HG03457 (cell line): Measurements from ENCODE around the gene FAM184A.
"Not testable (repeated sequence)": the region's sequence is repeated elsewhere in the genome, so short reads cannot be mapped to it uniquely, and the experiment has no call there.

Experiments used
- ATAC-seq: cut with Tn5 transposase; IDR thresholded peaks from one replicate; pipeline ENCODE4 v1.9.1; 2021; ENCODE audit warnings: moderate number of reproducible peaks; ENCODE audit not compliant: unreplicated experiment

The FAM184A gene, protein sequence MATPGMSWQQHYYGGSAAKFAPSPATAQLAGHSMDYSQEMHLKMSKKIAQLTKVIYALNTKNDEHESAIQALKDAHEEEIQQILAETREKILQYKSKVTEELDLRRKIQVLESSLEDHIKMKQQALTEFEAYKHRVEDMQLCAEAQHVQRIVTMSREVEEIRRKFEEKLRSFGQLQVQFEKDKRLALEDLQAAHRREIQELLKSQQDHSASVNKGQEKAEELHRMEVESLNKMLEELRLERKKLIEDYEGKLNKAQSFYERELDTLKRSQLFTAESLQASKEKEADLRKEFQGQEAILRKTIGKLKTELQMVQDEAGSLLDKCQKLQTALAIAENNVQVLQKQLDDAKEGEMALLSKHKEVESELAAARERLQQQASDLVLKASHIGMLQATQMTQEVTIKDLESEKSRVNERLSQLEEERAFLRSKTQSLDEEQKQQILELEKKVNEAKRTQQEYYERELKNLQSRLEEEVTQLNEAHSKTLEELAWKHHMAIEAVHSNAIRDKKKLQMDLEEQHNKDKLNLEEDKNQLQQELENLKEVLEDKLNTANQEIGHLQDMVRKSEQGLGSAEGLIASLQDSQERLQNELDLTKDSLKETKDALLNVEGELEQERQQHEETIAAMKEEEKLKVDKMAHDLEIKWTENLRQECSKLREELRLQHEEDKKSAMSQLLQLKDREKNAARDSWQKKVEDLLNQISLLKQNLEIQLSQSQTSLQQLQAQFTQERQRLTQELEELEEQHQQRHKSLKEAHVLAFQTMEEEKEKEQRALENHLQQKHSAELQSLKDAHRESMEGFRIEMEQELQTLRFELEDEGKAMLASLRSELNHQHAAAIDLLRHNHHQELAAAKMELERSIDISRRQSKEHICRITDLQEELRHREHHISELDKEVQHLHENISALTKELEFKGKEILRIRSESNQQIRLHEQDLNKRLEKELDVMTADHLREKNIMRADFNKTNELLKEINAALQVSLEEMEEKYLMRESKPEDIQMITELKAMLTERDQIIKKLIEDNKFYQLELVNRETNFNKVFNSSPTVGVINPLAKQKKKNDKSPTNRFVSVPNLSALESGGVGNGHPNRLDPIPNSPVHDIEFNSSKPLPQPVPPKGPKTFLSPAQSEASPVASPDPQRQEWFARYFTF

DNA sequence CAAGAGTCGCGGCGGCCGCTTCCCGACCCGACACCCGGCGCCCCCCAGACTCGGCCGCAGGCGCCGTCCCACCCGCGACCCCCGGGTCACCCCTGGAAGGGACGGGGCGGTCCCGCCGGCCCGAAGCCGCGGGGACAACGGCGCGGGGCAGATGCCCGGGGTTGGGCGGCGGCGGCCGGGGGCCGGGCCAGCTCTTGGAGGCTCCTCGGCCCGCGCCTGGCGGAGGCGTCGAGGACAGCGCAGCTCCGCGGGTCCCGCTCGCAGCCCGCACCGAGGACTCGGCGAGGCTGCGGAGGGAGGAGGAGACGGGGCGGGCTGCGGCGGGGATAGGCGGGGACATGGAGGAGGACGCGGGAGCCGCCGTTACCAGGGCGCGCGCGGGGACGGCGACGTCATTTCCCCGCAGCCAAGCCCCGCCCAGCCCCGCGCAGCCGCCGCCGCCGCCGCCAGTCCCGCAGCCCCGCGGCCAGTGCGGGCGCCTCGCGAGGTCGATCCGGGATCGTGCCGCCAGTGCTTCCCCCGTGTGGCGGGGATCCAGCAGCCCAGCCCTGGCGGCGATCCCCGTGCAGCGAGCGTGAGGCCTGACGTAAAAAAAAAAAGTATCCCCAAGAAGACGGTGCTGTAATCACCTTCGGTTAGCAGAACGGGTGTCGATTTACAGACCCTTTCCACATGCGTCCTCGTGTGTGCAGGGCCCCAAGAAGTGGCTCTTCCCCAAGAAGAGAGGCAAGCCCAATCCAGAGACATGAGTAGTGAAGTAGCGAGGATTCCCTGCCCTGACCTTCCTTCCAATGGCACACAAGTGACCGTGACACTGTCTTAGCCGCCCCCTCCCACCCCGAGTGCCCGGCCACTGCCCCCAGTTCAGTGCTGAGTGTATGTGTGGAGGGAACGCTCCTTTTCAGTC is at the start of gene FAM184A:
TSS of gene FAM184A (minus strand) at position 289 of the 907 bp plus-strand sequence. CDS start 365 bp downstream, outside the sequence.
- ATAC-seq = peak; percentile 54

GRCh38 chr6:119127627-119128026 is 49.2 kb upstream of the FAM184A start:
- no peak for ATAC-seq

GRCh38 chr6:119126826-119127225 is 48.4 kb upstream of the FAM184A start:
- no peak for ATAC-seq

DNA sequence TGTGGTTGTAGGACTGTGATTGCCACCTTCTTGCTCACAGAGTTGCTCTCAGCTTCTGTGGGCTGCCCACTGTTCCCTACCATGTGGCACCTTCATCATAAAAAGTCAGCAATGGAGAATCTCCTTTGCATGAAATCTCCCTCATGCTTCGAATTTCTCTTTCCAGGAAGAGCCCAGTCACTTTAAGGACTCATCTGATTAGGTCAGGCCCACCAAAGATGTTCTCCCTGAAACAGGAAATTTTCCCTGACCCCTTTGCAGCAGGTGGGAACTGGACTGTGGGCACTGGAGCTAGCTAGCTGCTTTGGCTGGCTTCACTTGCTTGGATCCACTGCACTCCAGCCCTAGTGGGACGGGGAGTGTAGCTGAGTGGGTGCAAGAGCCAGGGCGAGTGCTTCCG is 47.7 kb upstream of the FAM184A start:
- ATAC-seq = no peak

DNA sequence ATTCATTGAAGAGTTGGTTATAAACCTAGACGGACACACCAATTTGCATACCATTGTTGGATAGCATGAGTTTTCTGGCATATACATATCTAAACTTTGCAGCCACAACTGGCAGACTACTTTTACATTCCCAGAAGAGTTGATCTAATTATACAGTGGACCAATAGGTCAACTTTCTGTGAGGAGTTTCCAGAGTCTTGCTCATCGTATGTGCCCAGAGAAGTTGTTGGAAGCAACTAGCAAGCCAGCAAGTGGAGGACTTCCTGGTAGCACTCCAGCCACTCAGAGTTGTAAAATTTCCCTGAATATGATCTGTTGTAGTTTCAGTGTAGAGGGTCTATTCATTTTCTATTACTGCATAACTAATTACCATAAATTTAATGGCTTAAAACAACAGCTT is 47.1 kb upstream of the FAM184A start:
- ATAC-seq = no peak

DNA sequence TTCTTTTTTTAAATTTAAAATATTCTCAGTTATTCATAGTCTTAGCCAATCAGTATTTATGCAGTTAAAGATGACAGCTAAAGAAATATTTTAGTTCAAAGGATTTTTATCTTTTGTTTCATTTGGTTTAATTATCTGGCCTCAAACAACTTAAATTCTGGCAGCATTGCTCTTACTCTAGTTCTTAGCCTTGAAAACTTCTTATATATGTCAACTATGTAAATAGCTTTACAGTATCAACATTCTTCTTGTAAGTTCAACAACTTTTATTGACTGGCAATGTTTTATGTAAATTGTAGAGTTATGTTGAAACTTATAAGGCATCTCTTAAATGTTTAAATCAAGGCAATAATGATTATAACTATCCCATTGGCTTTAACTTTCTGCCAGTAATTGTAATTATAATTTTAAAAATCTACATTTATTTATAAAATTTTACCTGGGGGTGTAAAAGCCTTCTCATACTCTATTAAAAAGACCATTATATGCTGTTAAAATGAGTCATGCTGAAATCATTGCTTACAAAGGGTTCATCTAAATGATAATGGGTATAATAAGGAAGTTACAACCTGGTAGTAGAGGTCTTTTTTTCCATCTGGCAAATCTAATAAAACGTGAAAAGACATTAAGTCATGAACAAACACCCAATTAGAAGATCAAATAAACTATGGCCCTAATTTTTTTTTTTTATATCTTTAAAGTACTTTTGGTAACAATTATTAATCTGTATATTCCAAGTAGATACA is 45.8 kb upstream of the FAM184A start:
- ATAC-seq = no peak

DNA sequence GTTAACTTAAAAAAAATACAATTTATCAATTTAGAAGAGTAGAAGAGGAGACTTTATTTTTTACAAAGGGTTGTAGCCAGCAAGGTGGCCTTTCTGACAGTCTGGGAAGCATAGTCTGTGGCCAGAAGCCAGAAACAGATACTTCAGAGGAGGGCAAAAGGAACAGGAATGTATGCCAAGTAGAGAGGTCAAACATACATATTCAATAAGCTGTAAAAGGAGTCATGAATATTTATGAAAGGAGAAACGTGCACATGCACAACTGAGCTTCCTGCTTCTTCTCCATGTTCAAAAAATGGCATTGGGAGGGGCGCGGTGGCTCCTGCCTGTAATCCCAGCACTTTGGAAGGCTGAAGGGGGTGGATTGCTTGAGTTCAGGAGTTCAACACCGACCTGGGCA is 43.9 kb upstream of the FAM184A start:
- no peak for ATAC-seq

DNA sequence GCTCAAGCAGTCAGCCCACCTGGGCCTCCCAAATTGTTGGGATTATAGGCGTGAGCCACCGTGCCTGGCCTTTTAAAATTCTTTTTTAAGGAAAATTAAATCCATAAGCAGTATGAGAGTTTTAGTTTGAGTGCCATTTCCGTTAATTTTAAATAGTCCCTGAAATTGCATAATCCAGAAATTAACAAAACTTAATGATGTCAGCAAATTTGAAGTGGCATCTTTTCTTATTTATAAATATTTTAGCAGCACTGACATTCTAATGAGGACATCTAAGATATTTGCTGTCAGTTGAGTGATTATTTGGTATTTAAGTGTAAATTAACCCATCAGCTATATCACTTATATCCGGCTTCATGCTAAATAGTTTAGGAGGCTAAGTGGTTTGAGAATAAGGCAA is 42.9 kb upstream of the FAM184A start:
- ATAC-seq = no peak

DNA sequence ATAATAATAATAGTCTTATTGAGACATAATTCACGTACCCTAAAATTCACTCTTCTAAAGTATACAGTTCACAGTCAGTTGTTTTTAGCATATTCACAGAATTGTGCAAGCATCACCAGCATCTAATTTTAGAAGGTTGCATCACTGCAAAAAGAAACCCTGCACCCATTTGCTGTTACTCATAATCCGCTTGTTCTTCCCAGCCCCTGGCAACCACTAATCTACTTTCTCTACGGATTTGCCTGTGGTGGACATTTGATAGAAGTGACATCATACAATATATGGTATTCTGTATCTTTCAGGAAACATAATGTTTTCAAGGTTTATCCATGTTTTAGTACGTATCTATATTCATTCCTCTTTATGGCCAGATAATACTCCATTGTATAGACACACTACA is 41.5 kb upstream of the FAM184A start:
- no peak for ATAC-seq

- ATAC-seq = not testable (repeated sequence)
Measured at GRCh38 chr6:119119062-119119461, 40.6 kb upstream of the FAM184A start.

- ATAC-seq = no peak
Measured at GRCh38 chr6:119116712-119117281, 38.3 kb upstream of the FAM184A start.

DNA sequence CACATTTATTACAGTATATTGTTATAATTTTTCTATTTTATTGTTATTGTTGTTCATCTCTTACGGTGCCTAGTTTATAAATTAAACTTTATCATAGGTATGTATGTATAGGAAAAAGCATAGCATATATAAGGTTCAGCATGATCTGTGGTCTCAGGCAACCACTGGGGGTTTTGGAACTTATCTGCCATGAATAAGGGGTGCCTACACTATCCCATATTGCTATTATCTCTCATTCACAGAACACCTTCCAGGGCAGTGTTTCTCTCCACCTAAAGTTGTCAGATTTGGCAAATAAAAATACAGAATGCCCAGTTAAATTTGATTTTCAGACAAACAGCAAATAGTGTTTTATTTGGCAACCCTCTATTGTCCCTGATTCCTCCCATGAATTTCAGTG is 35.5 kb upstream of the FAM184A start:
- ATAC-seq = no peak

- ATAC-seq = no peak
Measured at GRCh38 chr6:119112812-119113530, 34.5 kb upstream of the FAM184A start.

DNA sequence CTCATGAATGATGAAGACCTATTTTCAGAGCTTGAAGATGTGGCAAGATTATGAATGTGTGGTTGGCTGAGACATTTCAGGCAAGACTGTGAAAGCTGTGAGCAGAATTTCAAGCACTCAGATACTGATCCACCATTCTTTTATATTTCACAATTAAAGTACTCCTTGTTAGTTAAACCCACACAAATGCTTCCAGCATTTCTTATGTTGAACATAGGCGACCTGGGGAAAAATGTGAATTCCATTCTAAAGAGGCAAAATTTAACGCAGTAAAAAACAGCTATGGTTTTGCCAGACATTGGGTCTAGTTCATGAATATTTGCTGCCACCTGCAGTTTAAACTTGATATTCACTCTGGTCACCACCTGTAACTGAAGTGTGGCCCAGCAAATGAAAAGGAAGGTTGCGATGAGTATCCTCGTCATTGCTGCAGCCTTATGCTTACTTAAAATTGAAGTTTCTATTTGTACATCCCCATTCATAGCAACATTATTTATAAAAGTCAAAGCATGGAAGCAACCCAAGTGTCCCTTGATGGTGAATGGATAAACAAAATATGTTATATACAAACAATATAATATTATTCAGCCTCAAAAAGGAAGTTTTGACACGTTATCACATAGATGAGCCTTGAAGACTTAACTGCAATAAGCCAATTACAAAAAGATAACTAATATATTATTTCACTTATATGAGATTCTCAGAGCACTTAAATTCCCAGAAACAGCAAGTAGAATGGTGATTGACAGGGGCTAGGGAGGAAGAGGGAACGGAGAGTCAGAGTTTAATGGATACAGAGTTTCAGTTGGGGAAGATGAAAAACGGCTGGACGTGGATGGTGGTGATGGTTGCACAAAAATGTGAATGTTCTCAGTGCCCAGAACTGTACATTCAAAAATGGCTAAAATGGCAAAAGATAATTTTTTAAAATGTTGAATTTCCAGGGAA is 32.4 kb upstream of the FAM184A start:
- peak; percentile 88 for ATAC-seq

DNA sequence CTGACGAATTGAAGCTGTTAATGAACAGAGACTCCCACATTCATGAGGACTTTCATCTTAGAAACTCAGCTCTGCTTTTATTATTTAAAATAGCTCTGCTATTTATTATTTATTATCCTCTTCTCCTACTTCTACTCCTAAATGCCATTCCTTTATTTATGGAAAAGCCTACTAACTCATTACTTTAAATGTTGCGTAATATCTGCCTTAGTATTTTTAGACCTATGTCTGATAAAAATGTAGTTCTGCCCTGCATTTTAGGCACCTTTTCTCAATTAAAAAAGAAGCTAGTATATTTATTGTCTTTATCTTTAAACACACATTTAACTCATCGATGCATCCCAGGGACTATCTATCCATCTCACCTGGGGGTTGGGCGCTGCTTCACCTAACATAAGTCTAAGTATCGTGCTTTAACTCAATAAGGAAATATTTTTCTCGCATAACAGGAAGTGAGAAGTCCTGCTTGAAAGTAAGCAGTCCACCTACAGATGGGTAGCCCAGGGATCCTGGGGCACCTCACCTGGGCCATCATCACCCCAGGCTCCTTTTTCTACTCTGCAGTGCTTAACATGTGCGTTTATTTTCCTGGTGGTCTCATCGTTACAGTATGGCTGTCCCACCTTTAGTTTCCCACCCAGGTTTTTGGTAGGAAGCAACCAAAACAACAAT is 31.3 kb upstream of the FAM184A start:
- no peak for ATAC-seq

DNA sequence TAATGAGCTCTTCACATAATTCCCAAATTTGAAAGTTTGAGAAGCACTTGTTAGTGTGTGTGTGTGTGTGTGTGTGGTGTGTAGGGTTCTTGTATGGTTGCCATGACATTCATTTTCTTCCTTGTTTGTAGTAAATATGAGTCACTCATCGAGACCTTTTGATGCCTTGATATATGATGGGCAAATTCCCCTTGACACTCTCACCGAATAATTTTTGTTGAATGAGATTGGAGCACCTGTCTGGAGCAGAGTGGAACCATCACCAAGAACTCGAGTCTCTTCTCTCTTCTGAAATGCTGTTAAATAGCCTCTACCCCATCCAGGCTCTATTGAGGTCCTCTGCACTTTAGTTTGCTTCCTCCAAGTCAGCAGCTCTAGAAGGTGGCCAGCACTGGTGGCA is 29.6 kb upstream of the FAM184A start:
- ATAC-seq = no peak

GRCh38 chr6:119105282-119105681 is 26.8 kb upstream of the FAM184A start:
- no peak for ATAC-seq
